HCT116 (cell line): ENCODE measurements around the gene KNSTRN.

ENCODE experiments used
- EGR1 ChIP-seq: IDR thresholded peaks from 2 replicates; pipeline ENCODE4 v1.6.1; 2012; ENCODE audit warnings: low read depth
- EZH2 ChIP-seq: fragments of 200-600 bp; sonication (generic); IDR thresholded peaks from 2 replicates; pipeline ENCODE4 v1.6.1; 2017; ENCODE audit warnings: antibody characterized with exemption, mixed run types
- EZH2phosphoT487 ChIP-seq: fragments of 200-600 bp; IDR thresholded peaks from 2 replicates; pipeline ENCODE4 v1.6.1; 2018; ENCODE audit warnings: antibody characterized with exemption, borderline replicate concordance
- JUND ChIP-seq: IDR thresholded peaks from 2 replicates; pipeline ENCODE4 v1.6.1; 2012
- POLR2A ChIP-seq: IDR thresholded peaks from 2 replicates; pipeline ENCODE4 v1.7.0; 2011; ENCODE audit warnings: borderline replicate concordance; ENCODE audit not compliant: insufficient read depth, insufficient read length; ENCODE audit errors: extremely low read depth
- POLR2AphosphoS5 ChIP-seq: IDR thresholded peaks from 2 replicates; pipeline ENCODE4 v1.6.1; 2011; ENCODE audit warnings: mild to moderate bottlenecking, low read depth, low read length, moderate library complexity
- SP1 ChIP-seq: IDR thresholded peaks from 2 replicates; pipeline ENCODE4 v1.6.1; 2012; ENCODE audit warnings: low read depth
- ZNF274 ChIP-seq: fragments of 200-500 bp; sonication (Bioruptor generic); IDR thresholded peaks from 2 replicates; pipeline ENCODE4 v1.6.1; 2014; ENCODE audit warnings: mild to moderate bottlenecking, low read depth, low read length, inconsistent platforms
- TF ChIP-seq, protein P1 (sequence below), 3 experiments: fragments of 200-600 bp in 1 of 3; sonication (generic) in 1 of 3; IDR thresholded peaks in 2 of 3; conservative IDR thresholded peaks in 1 of 3; 2 replicates each; pipeline ENCODE4 v1.5.1; 2012 to 2017; ENCODE audit warnings: low read depth in 2 of 3, low read length in 2 of 3, antibody characterized with exemption in 1 of 3, borderline replicate concordance in 1 of 3, control low read depth in 1 of 3, mild to moderate bottlenecking in 1 of 3, mixed read lengths in 1 of 3, mixed run types in 1 of 3, moderate library complexity in 1 of 3; ENCODE audit not compliant: insufficient read depth in 1 of 3
- TF ChIP-seq, protein P2 (sequence below): IDR thresholded peaks from 2 replicates; pipeline ENCODE4 v1.6.1; 2012; ENCODE audit warnings: low read depth
- TF ChIP-seq, protein P3 (sequence below): IDR thresholded peaks from 2 replicates; pipeline ENCODE4 v1.6.1; 2012
- TF ChIP-seq, protein P4 (sequence below): IDR thresholded peaks from 2 replicates; pipeline ENCODE4 v1.6.1; 2012
- TF ChIP-seq, protein P5 (sequence below): IDR thresholded peaks from 2 replicates; pipeline ENCODE4 v1.6.1; 2011; ENCODE audit warnings: mild to moderate bottlenecking, low read length, moderate library complexity; ENCODE audit not compliant: insufficient replicate concordance; ENCODE audit errors: extremely low read depth

DNA sequence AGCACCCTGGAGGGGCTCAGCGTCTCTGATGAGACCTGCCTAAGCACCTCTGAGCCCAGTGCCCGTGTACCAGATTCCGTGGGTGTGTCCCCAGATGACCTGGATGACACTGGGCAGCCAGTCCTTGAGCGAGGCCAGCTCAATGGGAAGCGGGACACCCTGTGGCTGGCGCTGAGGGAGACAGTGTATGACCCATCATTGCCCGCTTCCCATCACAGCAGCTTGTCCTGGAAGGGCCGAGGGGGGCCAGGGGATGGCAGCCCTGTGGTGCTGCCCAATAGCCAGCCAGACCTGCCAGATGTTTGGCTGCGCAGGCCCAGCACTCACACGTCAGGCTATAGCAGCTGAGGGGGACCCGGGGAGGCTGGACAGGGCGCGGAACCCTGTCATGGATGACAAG, 12.6 kb upstream of the KNSTRN start:
- TF ChIP-seq EZH2phosphoT487, result no peak
- TF ChIP-seq, protein P1, sequence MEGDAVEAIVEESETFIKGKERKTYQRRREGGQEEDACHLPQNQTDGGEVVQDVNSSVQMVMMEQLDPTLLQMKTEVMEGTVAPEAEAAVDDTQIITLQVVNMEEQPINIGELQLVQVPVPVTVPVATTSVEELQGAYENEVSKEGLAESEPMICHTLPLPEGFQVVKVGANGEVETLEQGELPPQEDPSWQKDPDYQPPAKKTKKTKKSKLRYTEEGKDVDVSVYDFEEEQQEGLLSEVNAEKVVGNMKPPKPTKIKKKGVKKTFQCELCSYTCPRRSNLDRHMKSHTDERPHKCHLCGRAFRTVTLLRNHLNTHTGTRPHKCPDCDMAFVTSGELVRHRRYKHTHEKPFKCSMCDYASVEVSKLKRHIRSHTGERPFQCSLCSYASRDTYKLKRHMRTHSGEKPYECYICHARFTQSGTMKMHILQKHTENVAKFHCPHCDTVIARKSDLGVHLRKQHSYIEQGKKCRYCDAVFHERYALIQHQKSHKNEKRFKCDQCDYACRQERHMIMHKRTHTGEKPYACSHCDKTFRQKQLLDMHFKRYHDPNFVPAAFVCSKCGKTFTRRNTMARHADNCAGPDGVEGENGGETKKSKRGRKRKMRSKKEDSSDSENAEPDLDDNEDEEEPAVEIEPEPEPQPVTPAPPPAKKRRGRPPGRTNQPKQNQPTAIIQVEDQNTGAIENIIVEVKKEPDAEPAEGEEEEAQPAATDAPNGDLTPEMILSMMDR (IDR thresholded peaks at IDR 0.05 in 2 of 3, conservative IDR thresholded peaks at IDR 0.05 in 1 of 3; ENCODE audit: borderline replicate concordance in 1 of 3, insufficient read depth in 1 of 3, low read depth in 2 of 3, low read length in 2 of 3), result no peak
- TF ChIP-seq, protein P2, sequence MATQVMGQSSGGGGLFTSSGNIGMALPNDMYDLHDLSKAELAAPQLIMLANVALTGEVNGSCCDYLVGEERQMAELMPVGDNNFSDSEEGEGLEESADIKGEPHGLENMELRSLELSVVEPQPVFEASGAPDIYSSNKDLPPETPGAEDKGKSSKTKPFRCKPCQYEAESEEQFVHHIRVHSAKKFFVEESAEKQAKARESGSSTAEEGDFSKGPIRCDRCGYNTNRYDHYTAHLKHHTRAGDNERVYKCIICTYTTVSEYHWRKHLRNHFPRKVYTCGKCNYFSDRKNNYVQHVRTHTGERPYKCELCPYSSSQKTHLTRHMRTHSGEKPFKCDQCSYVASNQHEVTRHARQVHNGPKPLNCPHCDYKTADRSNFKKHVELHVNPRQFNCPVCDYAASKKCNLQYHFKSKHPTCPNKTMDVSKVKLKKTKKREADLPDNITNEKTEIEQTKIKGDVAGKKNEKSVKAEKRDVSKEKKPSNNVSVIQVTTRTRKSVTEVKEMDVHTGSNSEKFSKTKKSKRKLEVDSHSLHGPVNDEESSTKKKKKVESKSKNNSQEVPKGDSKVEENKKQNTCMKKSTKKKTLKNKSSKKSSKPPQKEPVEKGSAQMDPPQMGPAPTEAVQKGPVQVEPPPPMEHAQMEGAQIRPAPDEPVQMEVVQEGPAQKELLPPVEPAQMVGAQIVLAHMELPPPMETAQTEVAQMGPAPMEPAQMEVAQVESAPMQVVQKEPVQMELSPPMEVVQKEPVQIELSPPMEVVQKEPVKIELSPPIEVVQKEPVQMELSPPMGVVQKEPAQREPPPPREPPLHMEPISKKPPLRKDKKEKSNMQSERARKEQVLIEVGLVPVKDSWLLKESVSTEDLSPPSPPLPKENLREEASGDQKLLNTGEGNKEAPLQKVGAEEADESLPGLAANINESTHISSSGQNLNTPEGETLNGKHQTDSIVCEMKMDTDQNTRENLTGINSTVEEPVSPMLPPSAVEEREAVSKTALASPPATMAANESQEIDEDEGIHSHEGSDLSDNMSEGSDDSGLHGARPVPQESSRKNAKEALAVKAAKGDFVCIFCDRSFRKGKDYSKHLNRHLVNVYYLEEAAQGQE, result no peak
- no peak for TF ChIP-seq POLR2A
- no peak for TF ChIP-seq EGR1
- no peak for TF ChIP-seq ZNF274
- TF ChIP-seq JUND, result no peak
- no peak for TF ChIP-seq POLR2AphosphoS5
- TF ChIP-seq, protein P3, sequence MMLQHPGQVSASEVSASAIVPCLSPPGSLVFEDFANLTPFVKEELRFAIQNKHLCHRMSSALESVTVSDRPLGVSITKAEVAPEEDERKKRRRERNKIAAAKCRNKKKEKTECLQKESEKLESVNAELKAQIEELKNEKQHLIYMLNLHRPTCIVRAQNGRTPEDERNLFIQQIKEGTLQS, result no peak
- TF ChIP-seq EZH2, result no peak
- no peak for TF ChIP-seq SP1
- TF ChIP-seq, protein P4, sequence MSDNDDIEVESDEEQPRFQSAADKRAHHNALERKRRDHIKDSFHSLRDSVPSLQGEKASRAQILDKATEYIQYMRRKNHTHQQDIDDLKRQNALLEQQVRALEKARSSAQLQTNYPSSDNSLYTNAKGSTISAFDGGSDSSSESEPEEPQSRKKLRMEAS, result no peak
- TF ChIP-seq, protein P5, sequence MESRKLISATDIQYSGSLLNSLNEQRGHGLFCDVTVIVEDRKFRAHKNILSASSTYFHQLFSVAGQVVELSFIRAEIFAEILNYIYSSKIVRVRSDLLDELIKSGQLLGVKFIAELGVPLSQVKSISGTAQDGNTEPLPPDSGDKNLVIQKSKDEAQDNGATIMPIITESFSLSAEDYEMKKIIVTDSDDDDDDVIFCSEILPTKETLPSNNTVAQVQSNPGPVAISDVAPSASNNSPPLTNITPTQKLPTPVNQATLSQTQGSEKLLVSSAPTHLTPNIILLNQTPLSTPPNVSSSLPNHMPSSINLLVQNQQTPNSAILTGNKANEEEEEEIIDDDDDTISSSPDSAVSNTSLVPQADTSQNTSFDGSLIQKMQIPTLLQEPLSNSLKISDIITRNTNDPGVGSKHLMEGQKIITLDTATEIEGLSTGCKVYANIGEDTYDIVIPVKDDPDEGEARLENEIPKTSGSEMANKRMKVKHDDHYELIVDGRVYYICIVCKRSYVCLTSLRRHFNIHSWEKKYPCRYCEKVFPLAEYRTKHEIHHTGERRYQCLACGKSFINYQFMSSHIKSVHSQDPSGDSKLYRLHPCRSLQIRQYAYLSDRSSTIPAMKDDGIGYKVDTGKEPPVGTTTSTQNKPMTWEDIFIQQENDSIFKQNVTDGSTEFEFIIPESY, result no peak
